ENCODE results near the gene ARHGAP44.

- no peak for TF ChIP-seq YY1 (IDR thresholded peaks at IDR 0.05; ENCODE audit: insufficient read depth, insufficient read length)
- TF ChIP-seq ZNF274 (IDR thresholded peaks at IDR 0.05; ENCODE audit: low read depth, low read length), result no peak
Observed at GRCh38 chr17:12866244-12866643, 76.9 kb downstream of the ARHGAP44 start.
